22Rv1 (cell line): ENCODE results near the gene HES2.

Experiments used
- H3K27ac ChIP-seq: fragments of 450-650 bp; 2 replicates; pipeline ENCODE4 v1.5.1; 2017
- ZFX ChIP-seq: fragments of 450-650 bp; IDR thresholded peaks from 2 replicates; pipeline ENCODE4 v1.6.1; 2017; ENCODE audit warnings: antibody characterized with exemption, borderline replicate concordance
- TF ChIP-seq, protein P1 (sequence below): fragments of 450-650 bp; IDR thresholded peaks from 2 replicates; pipeline ENCODE4 v1.5.1; 2017; ENCODE audit warnings: mild to moderate bottlenecking

The HES2 gene, protein sequence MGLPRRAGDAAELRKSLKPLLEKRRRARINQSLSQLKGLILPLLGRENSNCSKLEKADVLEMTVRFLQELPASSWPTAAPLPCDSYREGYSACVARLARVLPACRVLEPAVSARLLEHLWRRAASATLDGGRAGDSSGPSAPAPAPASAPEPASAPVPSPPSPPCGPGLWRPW

DNA sequence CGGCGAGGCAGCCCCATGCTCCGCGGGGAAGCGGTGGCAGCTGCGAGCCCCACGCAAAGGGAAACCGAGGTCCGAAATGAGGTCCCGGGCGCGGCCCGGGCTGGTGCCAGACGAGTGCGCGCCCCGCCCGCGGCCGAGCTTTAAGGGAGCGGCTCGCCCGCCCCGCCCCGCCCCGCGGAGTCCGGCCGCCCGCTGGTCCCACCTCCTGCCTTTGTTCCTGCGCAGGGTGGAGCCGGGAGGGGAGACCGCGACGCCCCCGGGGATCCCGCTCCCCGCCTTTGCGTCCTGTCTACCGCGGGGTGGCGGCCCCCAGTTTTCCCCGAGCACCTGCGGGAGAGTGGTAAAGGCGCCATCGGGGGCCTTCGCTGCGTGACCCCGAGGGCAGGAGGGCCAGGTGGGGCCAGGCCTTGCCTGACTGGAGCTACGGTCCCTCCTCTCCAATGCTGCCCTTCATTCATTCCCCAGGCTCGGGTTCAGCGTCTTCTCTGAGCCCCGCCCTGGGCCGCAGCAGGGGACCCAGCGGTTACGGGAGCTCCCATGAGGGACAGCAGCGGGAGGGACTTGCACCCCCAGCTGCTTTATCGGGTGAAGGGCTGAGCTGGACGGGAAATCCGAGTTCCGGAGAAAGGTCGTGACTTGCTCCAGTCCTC lies at the start of gene HES2:
TSS of gene HES2 (minus strand) at position 116 of the 650 bp plus-strand sequence. CDS start at position 17, 99 bp downstream.
- TF ChIP-seq ZFX, result no peak
- TF ChIP-seq, protein P1, sequence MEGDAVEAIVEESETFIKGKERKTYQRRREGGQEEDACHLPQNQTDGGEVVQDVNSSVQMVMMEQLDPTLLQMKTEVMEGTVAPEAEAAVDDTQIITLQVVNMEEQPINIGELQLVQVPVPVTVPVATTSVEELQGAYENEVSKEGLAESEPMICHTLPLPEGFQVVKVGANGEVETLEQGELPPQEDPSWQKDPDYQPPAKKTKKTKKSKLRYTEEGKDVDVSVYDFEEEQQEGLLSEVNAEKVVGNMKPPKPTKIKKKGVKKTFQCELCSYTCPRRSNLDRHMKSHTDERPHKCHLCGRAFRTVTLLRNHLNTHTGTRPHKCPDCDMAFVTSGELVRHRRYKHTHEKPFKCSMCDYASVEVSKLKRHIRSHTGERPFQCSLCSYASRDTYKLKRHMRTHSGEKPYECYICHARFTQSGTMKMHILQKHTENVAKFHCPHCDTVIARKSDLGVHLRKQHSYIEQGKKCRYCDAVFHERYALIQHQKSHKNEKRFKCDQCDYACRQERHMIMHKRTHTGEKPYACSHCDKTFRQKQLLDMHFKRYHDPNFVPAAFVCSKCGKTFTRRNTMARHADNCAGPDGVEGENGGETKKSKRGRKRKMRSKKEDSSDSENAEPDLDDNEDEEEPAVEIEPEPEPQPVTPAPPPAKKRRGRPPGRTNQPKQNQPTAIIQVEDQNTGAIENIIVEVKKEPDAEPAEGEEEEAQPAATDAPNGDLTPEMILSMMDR, result no peak
- H3K27ac ChIP-seq, result no peak within 1 kb of the TSS

DNA sequence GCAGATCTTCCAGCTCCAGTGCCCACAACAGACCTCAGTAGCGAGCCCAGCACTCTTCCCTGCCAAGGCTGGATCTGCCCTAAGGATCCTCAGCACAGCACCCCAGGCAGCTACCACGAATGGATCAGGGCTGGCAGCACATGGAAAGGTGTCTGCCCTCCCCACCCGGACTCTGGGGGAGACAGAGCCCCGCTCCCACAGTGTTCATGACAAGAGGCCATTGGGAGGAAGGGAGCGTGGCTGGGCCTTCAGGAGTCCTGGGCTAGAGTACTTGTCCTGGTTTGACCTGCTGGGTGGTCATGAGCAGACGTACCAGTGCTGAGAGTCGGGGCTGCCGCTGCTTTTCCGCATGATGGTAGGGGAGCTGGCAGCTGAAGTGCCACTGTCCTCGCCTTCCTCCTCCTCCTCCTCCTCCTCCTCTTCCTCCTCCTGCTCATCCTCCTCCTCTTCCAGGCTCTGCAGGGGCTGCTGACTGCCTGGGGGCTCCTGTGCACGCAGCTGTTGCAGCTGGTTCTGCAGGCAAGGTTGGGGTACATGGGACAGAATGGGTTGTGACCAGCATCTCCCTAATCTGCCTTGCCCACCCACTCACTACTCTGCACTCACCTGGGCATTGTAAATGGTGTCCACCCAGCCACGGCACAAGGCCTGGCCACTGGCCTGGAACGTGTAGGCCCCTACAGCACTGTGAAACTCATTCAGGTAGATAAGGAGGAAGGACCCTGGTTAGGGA lies 49.2 kb upstream of the HES2 start:
- TF ChIP-seq ZFX, result no peak
- TF ChIP-seq, protein P1, result no peak
- H3K27ac ChIP-seq, result no peak overlapping the region

DNA sequence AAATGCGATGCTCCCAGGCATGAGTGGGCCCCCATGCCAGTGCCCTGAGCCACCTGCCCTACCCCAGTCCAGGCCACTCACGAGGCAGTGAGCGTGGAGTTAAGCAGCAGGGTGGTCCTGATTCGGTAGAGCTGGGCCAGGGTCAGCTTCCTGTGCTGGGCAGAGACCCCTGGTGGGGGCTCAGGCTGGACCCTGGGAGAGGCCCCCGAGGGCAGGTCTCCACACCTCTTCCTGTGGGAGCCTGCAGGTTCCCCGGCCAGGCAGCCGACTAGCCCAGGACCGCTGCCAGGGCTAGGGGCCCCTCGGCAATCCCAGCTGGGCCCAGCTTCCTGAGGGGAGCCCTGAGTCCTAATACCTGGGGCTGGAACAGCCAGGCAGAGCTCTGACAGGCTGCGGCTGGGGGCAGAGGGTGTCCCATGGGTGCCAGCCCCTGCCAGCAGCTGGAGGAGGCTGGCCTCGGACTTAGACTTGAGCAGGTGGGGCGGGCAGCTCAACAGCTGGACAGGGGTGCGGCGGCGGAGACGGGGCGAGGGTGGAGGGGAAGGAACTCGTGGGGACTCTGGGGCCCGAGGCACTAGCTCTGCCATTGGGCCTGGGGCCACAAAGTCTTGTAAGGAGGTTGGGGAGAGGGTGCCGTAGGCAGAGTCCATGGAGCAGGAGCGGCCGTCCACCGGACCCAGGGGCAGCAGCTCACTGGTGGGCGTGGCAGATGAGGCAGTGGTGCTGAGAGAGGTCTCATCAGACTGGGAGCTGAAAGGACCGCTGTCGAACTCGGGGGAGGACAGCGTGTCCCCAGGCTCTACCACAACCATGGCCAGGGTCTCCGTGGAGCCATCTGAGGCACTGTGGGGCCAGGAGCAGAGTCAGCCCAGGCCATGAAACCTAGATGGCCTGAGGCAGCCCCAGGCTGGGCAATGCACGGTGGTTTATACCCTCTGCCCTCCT lies 48.3 kb upstream of the HES2 start:
- no peak overlapping the region for H3K27ac ChIP-seq
- no peak for TF ChIP-seq ZFX
- TF ChIP-seq, protein P1, result no peak

GRCh38 chr1:6467224-6467623 lies 47.5 kb upstream of the HES2 start:
- no peak for TF ChIP-seq ZFX
- TF ChIP-seq, protein P1, result no peak
- no peak overlapping the region for H3K27ac ChIP-seq

DNA sequence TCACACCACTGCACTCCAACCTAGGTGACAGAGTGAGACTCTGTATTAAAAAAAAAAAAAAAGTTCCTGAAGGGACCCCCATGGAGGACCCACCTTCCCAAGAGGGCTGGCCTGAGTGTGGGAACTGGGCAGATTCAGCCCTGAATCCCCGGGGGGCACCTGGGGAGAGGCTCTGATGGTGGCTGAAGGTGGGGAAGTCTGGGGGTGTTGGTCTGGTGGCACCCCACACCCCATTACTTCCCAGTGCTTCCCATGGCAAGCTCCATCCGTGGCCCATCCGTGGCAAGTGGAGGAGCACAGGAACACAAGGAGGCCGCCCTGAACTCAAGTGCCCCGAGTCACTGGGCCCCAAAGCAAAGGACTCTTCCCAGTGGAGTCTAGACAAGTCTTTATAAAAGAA lies 47.0 kb upstream of the HES2 start:
- TF ChIP-seq ZFX, result no peak
- TF ChIP-seq, protein P1, result no peak
- no peak overlapping the region for H3K27ac ChIP-seq

GRCh38 chr1:6466023-6466422 lies 46.3 kb upstream of the HES2 start, which contains the start of gene TNFRSF25:
TSS of gene TNFRSF25 (minus strand) at chr1:6466173. CDS start at chr1:6466107, 66 bp downstream.
- no peak within 1 kb of the TSS for H3K27ac ChIP-seq
- TF ChIP-seq, protein P1, result no peak
